Stimulated activated memory B cell treated with anti-CD40 and anti-IgM and Interleukin-4, amounts not matched to agents 10 μg/mL and 1 μg/mL and 100 μg/mL, for 72 hours (primary cell): ENCODE data around the gene DOCK9.

ENCODE experiments used
- ATAC-seq: fragments of 150-1000 bp; cut with Tn5 transposase; 2 replicates; pipeline ENCODE4 v1.10.0; 2021
- H3K27ac Mint-ChIP-seq: one replicate; pipeline ENCODE4 v1.8.0; 2022; ENCODE audit warnings: mild to moderate bottlenecking, mixed read lengths
- H3K27me3 Mint-ChIP-seq: one replicate; pipeline ENCODE4 v1.8.0; 2022; ENCODE audit warnings: mixed read lengths
- H3K36me3 Mint-ChIP-seq: one replicate; pipeline ENCODE4 v1.8.0; 2022; ENCODE audit warnings: mixed read lengths
- H3K4me1 Mint-ChIP-seq: one replicate; pipeline ENCODE4 v1.8.0; 2022; ENCODE audit warnings: mixed read lengths
- H3K4me3 Mint-ChIP-seq: one replicate; pipeline ENCODE4 v1.8.0; 2022; ENCODE audit warnings: mild to moderate bottlenecking, moderate library complexity, mixed read lengths
- H3K9me3 Mint-ChIP-seq: one replicate; pipeline ENCODE4 v1.8.0; 2022; ENCODE audit warnings: mixed read lengths

The DOCK9 gene

GRCh38 chr13:98842858-98843481, 134.9 kb downstream of the DOCK9 start:
- H3K4me1 Mint-ChIP-seq: peaks cover 9% of the 10 kb centered on the region
- H3K4me3 Mint-ChIP-seq: no peak overlapping the region
- H3K27me3 Mint-ChIP-seq: no peaks in the 10 kb centered on the region
- ATAC-seq: peak; percentile 88
- no peak overlapping the region for H3K27ac Mint-ChIP-seq
- H3K36me3 Mint-ChIP-seq: peaks cover 20% of the 10 kb centered on the region
- H3K9me3 Mint-ChIP-seq: no peaks in the 10 kb centered on the region

- H3K27ac Mint-ChIP-seq: no peak overlapping the region
- H3K9me3 Mint-ChIP-seq: no peaks in the 10 kb centered on the region
- H3K4me3 Mint-ChIP-seq: no peak overlapping the region
- peaks cover 15% of the 10 kb centered on the region for H3K36me3 Mint-ChIP-seq
- no peaks in the 10 kb centered on the region for H3K27me3 Mint-ChIP-seq
- ATAC-seq: no peak
- H3K4me1 Mint-ChIP-seq: peaks cover 9% of the 10 kb centered on the region
Observed at GRCh38 chr13:98842070-98842469, 135.8 kb downstream of the DOCK9 start.

GRCh38 chr13:98839856-98840769, 137.8 kb downstream of the DOCK9 start:
- Mint-ChIP-seq H3K27me3 (no peaks in the 10 kb centered on the region), H3K4me3 (no peak overlapping the region), H3K9me3 (no peaks in the 10 kb centered on the region), H3K4me1 (peaks cover 9% of the 10 kb centered on the region), H3K27ac (no peak overlapping the region), H3K36me3 (peaks cover 7% of the 10 kb centered on the region)
- ATAC-seq: peak; percentile 84

DNA sequence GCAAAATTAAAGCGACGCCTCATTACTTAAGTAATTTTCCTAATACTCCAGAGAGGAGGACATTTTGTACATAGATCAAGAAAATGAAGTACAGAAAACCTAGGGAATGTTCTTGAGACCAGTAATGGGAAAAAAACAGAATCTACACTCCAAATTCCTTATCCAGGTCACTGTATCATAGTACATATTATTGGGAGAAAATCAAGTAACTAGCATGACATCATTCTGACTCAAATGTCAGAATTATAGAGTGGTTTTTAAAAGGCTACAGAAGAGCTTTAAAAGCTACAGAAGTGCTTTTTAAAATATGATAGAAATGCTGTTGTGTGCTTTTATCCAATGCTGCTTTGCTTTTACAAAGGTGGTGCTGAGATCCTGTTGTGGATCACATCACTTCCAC, 139.1 kb downstream of the DOCK9 start:
- no peak overlapping the region for H3K27ac Mint-ChIP-seq
- H3K36me3 Mint-ChIP-seq: peaks cover 1% of the 10 kb centered on the region
- peaks cover 9% of the 10 kb centered on the region for H3K4me1 Mint-ChIP-seq
- H3K4me3 Mint-ChIP-seq: no peak overlapping the region
- no peaks in the 10 kb centered on the region for H3K27me3 Mint-ChIP-seq
- no peak for ATAC-seq
- H3K9me3 Mint-ChIP-seq: no peaks in the 10 kb centered on the region

DNA sequence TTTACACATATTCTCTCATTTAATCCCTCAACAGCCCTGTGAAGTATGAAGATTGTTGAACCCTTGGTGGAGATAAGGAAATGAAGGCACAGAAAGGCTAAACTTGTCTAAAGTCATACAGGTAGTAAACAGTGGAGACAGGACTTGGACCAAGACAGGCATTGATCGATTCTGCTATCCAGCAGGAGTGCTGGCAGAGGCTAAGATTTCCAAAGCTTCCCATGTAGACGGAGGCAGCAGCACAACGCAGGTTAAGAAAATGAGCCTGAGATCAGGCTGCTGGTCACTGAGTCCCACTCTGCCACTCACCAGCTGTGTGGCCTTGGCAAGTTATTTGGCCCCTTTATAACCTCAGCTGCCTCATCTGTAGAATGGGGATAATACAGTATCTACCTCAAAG, 140.0 kb downstream of the DOCK9 start:
- Mint-ChIP-seq H3K9me3 (no peaks in the 10 kb centered on the region), H3K27ac (no peak overlapping the region), H3K4me3 (no peak overlapping the region), H3K4me1 (peaks cover 4% of the 10 kb centered on the region), H3K27me3 (no peaks in the 10 kb centered on the region), H3K36me3 (peaks cover 9% of the 10 kb centered on the region)
- ATAC-seq: no peak

GRCh38 chr13:98835156-98835555, 142.7 kb downstream of the DOCK9 start:
- H3K27ac Mint-ChIP-seq: no peak overlapping the region
- H3K9me3 Mint-ChIP-seq: no peaks in the 10 kb centered on the region
- H3K4me1 Mint-ChIP-seq: no peaks in the 10 kb centered on the region
- H3K36me3 Mint-ChIP-seq: peaks cover 24% of the 10 kb centered on the region
- no peak for ATAC-seq
- H3K27me3 Mint-ChIP-seq: no peaks in the 10 kb centered on the region
- H3K4me3 Mint-ChIP-seq: no peak overlapping the region

- no peak overlapping the region for H3K4me3 Mint-ChIP-seq
- peaks cover 30% of the 10 kb centered on the region for H3K36me3 Mint-ChIP-seq
- ATAC-seq: no peak
Observed at GRCh38 chr13:98834254-98834960, 143.5 kb downstream of the DOCK9 start.

GRCh38 chr13:98831236-98831635, 146.6 kb downstream of the DOCK9 start:
- Mint-ChIP-seq H3K4me1 (peaks cover 3% of the 10 kb centered on the region), H3K27me3 (no peaks in the 10 kb centered on the region), H3K36me3 (peaks cover 42% of the 10 kb centered on the region), H3K27ac (no peak overlapping the region), H3K9me3 (no peaks in the 10 kb centered on the region), H3K4me3 (no peak overlapping the region)
- no peak for ATAC-seq

More at GRCh38 chr13:98834254-98834960, 143.5 kb downstream of the DOCK9 start:
- no peak overlapping the region for H3K27ac Mint-ChIP-seq
- H3K4me1 Mint-ChIP-seq: no peaks in the 10 kb centered on the region
- H3K9me3 Mint-ChIP-seq: no peaks in the 10 kb centered on the region
- H3K27me3 Mint-ChIP-seq: no peaks in the 10 kb centered on the region

GRCh38 chr13:98829541-98829940, 148.3 kb downstream of the DOCK9 start:
- H3K27me3 Mint-ChIP-seq: no peaks in the 10 kb centered on the region
- no peaks in the 10 kb centered on the region for H3K9me3 Mint-ChIP-seq
- peaks cover 19% of the 10 kb centered on the region for H3K4me1 Mint-ChIP-seq
- no peak for ATAC-seq
- H3K27ac Mint-ChIP-seq: no peak overlapping the region
- peaks cover 42% of the 10 kb centered on the region for H3K36me3 Mint-ChIP-seq
- H3K4me3 Mint-ChIP-seq: no peak overlapping the region

DNA sequence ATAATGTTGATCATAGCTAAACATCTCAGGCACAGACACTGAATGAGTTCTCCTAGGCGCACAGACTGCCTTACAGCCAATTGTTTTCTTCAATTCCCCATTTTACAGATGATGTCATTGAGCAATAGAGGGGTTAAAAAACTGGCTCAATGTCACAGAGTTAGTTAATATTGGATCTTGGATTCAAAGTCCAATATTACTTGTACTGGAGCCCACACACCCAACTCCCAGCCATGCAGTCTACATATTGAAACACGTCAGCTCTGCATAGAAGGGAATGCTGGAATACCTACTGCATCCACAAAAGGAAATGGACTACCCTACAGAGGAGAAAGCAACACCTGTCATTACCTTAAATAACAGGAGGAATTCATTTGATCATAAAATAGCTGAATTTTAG, 149.2 kb downstream of the DOCK9 start:
- Mint-ChIP-seq H3K36me3 (peaks cover 48% of the 10 kb centered on the region), H3K9me3 (no peaks in the 10 kb centered on the region), H3K4me1 (peaks cover 19% of the 10 kb centered on the region), H3K4me3 (no peak overlapping the region), H3K27me3 (no peaks in the 10 kb centered on the region), H3K27ac (no peak overlapping the region)
- ATAC-seq: no peak

- ATAC-seq: no peak
- no peak overlapping the region for H3K4me3 Mint-ChIP-seq
- H3K9me3 Mint-ChIP-seq: no peaks in the 10 kb centered on the region
- peaks cover 19% of the 10 kb centered on the region for H3K4me1 Mint-ChIP-seq
- no peaks in the 10 kb centered on the region for H3K27me3 Mint-ChIP-seq
- H3K36me3 Mint-ChIP-seq: peaks cover 46% of the 10 kb centered on the region
- H3K27ac Mint-ChIP-seq: no peak overlapping the region
Observed at GRCh38 chr13:98827449-98827848, 150.4 kb downstream of the DOCK9 start.

GRCh38 chr13:98826146-98826545, 151.7 kb downstream of the DOCK9 start:
- Mint-ChIP-seq H3K36me3 (peaks cover 50% of the 10 kb centered on the region), H3K4me3 (peak overlapping the region; percentile 5), H3K27ac (peak overlapping the region; percentile 33), H3K27me3 (no peaks in the 10 kb centered on the region), H3K4me1 (peaks cover 19% of the 10 kb centered on the region), H3K9me3 (no peaks in the 10 kb centered on the region)
- ATAC-seq: no peak

DNA sequence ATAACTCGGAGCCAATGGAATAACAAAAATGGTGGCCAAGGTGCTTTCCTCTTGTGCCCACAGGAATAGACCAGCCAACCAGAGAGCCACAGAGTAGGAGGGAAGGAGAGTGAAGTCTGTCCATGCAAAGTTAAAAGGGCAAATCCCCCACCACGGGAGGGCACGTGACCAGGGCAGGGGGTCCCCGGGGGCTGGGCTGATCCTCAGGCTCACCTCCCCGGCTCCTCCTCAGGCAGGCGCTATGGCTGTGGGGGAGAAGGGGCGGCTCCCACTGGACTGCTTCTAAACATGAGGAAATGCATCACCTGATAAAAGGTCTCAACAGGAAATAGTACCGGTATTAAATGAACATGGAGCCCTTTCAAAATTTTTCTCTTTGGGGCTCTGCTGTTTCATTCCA, 152.2 kb downstream of the DOCK9 start:
- peaks cover 48% of the 10 kb centered on the region for H3K36me3 Mint-ChIP-seq
- H3K9me3 Mint-ChIP-seq: no peaks in the 10 kb centered on the region
- no peaks in the 10 kb centered on the region for H3K27me3 Mint-ChIP-seq
- peaks cover 19% of the 10 kb centered on the region for H3K4me1 Mint-ChIP-seq
- peak; percentile 36 for ATAC-seq
- H3K27ac Mint-ChIP-seq: peak overlapping the region; percentile 33
- no peak overlapping the region for H3K4me3 Mint-ChIP-seq

- H3K4me3 Mint-ChIP-seq: no peak overlapping the region
- peaks cover 19% of the 10 kb centered on the region for H3K4me1 Mint-ChIP-seq
- no peaks in the 10 kb centered on the region for H3K9me3 Mint-ChIP-seq
- peak overlapping the region; percentile 33 for H3K27ac Mint-ChIP-seq
- H3K36me3 Mint-ChIP-seq: peaks cover 38% of the 10 kb centered on the region
- H3K27me3 Mint-ChIP-seq: no peaks in the 10 kb centered on the region
- no peak for ATAC-seq
Observed at GRCh38 chr13:98824376-98825160, 153.3 kb downstream of the DOCK9 start.

DNA sequence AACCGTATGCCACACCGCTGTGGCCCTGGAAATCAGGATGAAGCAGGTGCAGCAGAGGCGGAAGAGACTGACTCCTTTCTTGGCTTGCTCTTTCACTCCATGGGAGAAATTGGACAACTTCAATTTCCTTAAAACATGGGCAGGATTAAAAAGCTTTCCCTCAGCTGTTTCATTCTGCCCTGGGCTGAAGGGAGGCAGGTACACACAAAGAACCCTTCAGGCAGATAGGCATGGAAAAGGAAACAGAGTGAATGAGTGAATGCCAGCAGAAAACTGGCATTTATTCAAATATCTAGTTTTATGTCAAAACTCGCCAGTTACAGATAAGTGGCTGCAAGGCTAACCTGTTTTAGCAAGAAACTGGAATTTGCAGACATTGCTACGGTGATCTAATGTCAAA, 154.4 kb downstream of the DOCK9 start:
- Mint-ChIP-seq H3K27me3 (no peaks in the 10 kb centered on the region), H3K9me3 (no peaks in the 10 kb centered on the region), H3K27ac (no peak overlapping the region), H3K36me3 (peaks cover 33% of the 10 kb centered on the region), H3K4me1 (peaks cover 19% of the 10 kb centered on the region), H3K4me3 (no peak overlapping the region)
- ATAC-seq: no peak
